Astrocyte of the hippocampus (primary cell): Measurements from ENCODE around the gene DDX28.

Experiments
- DNase-seq: peaks from one replicate; pipeline ENCODE4 v3.0.0; 2011; ENCODE audit warnings: low read depth, low spot score

DDX28 gene, protein sequence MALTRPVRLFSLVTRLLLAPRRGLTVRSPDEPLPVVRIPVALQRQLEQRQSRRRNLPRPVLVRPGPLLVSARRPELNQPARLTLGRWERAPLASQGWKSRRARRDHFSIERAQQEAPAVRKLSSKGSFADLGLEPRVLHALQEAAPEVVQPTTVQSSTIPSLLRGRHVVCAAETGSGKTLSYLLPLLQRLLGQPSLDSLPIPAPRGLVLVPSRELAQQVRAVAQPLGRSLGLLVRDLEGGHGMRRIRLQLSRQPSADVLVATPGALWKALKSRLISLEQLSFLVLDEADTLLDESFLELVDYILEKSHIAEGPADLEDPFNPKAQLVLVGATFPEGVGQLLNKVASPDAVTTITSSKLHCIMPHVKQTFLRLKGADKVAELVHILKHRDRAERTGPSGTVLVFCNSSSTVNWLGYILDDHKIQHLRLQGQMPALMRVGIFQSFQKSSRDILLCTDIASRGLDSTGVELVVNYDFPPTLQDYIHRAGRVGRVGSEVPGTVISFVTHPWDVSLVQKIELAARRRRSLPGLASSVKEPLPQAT

DNA sequence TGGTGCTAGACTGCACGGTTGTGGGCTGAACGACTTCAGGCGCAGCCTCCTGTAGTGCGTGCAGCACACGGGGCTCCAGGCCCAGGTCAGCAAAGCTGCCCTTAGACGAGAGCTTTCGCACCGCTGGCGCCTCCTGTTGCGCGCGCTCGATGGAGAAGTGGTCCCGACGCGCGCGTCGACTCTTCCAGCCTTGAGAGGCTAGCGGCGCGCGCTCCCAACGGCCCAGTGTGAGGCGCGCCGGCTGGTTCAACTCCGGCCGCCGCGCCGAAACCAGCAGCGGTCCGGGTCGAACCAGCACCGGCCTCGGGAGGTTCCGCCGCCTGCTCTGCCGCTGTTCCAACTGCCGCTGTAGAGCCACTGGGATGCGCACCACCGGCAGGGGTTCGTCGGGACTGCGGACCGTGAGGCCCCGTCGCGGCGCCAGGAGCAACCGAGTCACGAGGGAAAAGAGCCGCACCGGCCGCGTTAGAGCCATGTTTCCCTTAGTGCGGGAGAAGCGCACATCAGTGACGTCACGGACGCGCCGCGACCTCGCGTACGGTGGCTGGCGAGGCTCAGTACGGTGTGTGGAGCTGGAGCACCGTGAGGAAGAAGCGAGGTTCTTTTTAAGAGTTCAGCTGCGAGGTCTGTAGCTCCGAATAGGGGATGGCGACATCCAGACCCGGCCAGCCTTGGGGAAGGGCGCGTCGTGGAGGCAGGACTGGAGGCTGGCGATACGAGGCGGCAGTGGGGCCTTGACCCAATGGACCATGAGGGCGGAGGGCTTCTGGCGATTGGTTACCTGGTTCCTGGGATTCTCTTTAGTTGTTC is at the start of gene DDX28, which contains the start of gene DUS2:
Gene DDX28 (minus strand): TSS at position 505 of the 810 bp plus-strand sequence. CDS start 30 bp downstream, at position 475.
Gene DUS2 (plus strand): TSS at position 557 of the 810 bp plus-strand sequence. CDS start 14,740 bp downstream, outside the sequence.
- peak; percentile 98 for DNase-seq

DNA sequence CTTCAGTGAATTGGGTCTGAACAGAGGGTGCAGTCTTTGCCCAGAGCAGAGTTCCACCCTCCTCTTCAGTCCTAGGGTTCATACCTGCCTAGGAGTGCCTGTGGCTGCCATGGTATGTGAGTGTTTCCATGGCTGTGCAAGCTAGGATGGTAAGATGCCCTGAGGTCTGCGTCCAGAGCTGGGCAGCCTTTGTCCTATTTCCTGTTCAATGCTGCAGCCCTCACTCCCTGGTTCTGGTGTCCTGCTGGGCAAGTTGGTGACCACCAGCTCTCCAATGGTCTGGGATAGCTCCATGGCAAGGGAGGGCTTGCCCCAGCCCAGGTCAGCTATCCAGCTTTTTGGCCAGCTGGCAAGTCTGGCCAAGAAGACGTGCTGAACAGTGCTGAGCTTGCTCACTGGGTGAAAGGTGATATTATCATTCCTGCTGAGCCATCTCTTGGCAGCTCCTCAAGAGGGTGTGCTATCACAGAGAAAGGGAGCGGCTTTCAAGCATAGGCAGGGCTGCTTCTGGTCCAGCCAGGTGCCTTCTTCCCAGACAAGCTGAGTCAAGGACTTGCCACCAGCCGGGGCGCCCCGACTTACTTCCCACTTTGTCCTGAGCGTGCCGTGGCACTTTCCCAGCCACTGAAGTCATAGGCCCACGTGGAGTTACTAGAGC is 49.1 kb upstream of the DDX28 start:
- DNase-seq = no peak

- no peak for DNase-seq
Measured at GRCh38 chr16:68071518-68071901, 48.5 kb upstream of the DDX28 start.

DNA sequence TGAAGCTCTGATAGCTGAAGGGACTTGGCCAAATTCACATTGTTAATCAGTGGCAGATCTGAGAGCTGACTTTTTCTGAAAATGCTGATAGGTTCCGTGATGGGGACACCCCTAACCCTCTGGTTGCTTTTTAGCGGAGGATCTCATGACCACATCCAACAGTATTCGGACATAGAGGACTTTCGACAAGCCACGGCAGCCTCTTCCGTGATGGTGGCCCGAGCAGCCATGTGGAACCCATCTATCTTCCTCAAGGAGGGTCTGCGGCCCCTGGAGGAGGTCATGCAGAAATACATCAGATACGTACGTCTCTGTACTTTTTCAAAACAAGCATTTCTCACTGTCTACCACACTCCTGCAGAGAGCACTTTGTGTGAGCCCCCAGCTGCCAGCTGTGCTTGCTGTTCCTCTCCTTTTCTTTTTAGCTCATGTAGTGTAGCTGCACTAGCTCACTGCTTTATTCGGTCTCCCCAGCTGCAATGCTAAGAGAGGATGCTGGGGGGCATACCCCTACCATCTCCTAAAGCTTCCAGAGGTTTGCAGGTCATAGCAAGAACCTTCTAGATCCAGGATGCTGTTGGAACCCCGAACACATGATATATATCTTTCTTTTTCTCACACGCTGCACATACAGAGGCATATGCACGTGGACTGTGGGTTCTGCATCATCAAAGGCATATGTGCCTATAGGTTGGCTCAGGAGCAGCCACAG is 47.9 kb upstream of the DDX28 start:
- no peak for DNase-seq

GRCh38 chr16:68070249-68070730 is 47.3 kb upstream of the DDX28 start:
- no peak for DNase-seq

- no peak for DNase-seq
Measured at GRCh38 chr16:68069511-68070248, 46.6 kb upstream of the DDX28 start.

DNA sequence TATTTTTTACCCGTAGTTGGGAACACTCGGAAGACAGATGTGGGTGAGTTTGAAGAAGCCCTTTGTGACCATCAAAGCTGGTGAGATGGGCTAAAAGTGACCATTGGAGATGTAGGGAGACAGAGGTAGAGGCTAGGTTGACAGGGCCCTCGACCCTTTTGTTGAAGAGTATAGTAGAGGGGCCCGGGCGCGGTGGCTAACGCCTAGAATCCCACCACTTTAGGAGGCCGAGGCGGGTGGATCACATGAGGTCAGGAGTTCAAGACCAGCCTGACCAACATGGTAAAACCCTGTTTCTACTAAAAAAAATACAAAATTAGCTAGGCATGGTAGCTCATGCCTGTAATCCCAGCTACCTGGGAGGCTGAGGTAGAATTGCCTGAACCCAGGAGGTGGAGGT is 45.9 kb upstream of the DDX28 start:
- no peak for DNase-seq

DNA sequence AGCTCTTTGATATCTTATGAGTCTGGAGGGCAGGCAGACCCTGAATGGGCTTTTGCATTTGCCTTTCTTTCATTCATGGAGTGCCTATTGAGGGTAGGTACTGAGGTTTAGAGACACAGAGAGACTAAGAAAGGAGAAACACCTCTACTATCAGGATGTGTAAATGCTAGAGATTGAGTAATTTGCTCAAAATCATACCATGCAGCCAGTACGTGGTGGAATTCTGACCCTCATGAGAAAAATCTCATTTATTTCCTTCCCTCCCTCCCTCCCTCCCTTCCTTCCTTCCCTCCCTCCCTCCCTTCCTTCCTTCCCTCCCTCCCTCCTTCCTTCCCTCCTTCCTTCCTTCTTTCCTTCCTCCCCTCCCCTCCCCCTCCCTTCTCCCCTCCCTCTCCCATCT is 43.7 kb upstream of the DDX28 start:
- no peak for DNase-seq

GRCh38 chr16:68065716-68066305 is 42.8 kb upstream of the DDX28 start:
- peak; percentile 90 for DNase-seq

- peak; percentile 83 for DNase-seq
Measured at GRCh38 chr16:68064791-68065365, 41.8 kb upstream of the DDX28 start.

- no peak for DNase-seq
Measured at GRCh38 chr16:68062910-68063393, 39.9 kb upstream of the DDX28 start.

GRCh38 chr16:68061396-68061795 is 38.4 kb upstream of the DDX28 start:
- DNase-seq = no peak

- no peak for DNase-seq
Measured at GRCh38 chr16:68059804-68060203, 36.8 kb upstream of the DDX28 start.

DNA sequence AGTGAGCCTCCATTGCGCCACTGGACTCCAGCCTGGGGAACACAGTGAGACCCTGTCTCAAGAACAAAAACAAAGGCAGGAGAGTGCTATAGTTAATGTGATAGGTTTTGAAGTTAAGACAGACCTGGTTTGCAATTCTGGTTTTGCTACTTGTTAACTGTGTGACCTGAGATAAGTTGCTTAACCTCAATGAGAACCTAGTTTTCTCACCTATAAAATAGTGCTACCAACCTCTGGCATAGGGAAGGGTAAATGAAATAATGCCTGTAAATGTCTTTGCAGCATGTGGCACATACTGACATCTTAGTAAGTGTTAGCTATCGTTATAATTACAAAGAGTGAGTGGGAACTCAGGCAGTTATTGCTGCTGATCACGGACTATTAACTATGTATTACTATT is 32.4 kb upstream of the DDX28 start:
- no peak for DNase-seq

DNA sequence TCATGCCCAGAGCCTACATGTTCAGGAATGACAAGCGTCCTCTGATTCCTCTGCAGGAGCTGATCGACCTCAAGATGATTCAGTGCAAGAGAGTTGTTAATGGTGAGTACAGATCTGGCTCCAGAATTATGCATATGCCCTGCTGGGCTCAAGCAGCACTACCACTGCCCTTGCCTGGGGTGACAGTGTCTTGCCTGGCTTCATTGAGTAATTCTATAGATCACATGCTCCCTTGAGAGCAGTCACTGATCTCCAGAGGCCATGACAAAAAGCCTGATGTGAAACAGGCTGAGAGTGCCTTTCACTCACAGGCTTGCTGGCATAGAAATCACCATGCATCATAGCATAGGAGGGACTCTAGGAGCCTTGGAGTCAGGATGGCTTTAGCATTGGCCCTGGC is 26.4 kb upstream of the DDX28 start:
- DNase-seq = no peak

DNA sequence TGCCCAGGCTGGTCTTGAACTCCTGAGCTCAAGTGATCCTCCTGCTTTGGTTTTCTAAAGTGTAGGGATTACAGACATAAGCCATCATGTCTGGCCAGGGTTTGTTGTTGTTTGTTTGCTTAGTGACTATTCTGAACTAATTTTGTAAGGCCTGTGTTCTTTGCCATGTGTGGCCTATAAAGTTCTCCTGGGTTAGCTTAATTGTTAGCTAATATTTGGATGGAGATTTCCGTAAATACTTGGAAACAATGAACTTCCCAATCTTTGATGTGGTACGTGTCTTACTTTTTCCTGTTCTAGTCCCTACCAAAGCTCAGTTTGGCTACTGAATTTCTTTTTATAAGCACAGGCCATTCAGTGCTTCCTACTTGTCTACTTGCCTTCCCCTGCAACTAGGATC is 25.0 kb upstream of the DDX28 start:
- no peak for DNase-seq

GRCh38 chr16:68046106-68046505 is 23.1 kb upstream of the DDX28 start:
- no peak for DNase-seq

DNA sequence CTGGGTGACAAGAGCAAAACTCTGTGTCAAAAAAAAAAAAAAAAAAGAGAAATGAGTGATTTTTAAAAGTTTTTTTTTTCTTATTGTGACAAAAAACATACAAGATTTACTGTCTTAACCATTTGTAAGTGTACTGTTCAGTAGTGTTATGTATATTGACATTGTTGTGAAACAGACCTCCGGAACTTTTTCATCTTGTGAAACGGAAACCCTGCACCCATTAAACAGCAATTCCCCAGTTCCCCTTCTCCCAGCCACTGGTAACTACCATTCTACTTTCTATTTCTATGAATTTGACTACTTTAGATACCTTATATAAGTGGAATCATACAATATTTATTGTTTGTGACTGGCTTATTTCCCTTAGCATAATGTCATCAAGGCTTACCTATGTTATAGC is 18.8 kb upstream of the DDX28 start:
- DNase-seq = no peak

DNA sequence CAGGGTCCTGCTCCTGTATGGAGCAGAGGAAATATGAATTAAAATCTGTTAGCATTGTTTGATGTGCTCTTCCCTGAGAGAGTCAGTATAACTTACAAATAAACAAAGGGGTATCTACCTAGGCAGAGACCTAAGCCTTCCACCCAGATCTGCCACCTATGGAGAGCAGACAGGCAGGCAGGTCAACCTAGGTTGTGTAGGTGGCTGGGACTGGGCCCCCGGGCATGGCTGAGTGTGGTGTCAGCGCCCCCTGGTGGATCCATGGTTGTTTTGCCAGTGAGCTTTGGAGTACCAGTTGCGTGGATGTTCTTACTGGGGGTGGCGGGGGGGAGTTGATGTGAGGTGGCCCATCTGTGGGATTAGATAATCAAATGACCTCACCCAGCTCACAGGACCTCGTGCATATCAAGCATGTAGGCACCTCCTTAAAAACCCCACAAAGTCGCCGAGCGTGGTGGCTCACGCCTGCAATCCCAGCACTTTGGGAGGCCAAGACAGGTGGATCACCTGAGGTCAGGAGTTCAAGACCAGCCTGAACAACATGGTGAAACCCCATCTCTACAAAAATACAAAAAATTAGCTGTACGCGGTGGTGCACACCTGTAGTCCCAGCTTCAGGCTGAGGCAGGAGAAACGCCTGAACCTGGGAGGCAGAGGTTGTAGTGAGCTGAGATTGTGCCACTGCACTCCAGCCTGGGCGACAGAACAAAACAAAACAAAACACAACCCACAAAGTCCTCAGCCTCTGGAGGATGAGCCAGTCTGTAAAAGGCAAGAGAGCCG is 17.7 kb upstream of the DDX28 start:
- DNase-seq = peak; percentile 82
